GM23248 (cell line): ENCODE results near the gene SULT1C3. TPM values are rescaled to one million over a fixed set of nuclear protein-coding genes. Genes with fewer than 3 reads are reported as not detected.

Experiments used
- DNase-seq: peaks from one replicate; pipeline ENCODE4 v3.0.0-alpha.2; 2015
- H2AFZ ChIP-seq: fragments of 200-600 bp; sonication (generic); 2 replicates; pipeline ENCODE4 v1.6.1; 2016; ENCODE audit warnings: antibody characterized with exemption
- H3F3A ChIP-seq: fragments of 200-600 bp; sonication (generic); 2 replicates; pipeline ENCODE4 v1.6.1; 2016; ENCODE audit warnings: mild to moderate bottlenecking, antibody characterized with exemption, mixed run types; ENCODE audit not compliant: insufficient read depth
- H3K27ac ChIP-seq: fragments of 200-600 bp; sonication (generic); 2 replicates; pipeline ENCODE4 v1.5.1; 2016; ENCODE audit warnings: mild to moderate bottlenecking
- H3K27me3 ChIP-seq: fragments of 200-600 bp; sonication (generic); replicated peaks from 2 replicates; pipeline ENCODE4 v1.6.1; 2016; ENCODE audit warnings: mild to moderate bottlenecking; ENCODE audit not compliant: insufficient read depth
- H3K36me3 ChIP-seq: fragments of 200-600 bp; sonication (generic); 2 replicates; pipeline ENCODE4 v1.6.1; 2016; ENCODE audit warnings: low read depth, mild to moderate bottlenecking
- H3K4me1 ChIP-seq: fragments of 200-600 bp; sonication (generic); 2 replicates; pipeline ENCODE4 v1.6.1; 2016; ENCODE audit warnings: mild to moderate bottlenecking; ENCODE audit not compliant: insufficient read depth
- H3K4me2 ChIP-seq: fragments of 200-600 bp; sonication (generic); one replicate; pipeline ENCODE4 v1.6.1; 2016; ENCODE audit warnings: mild to moderate bottlenecking; ENCODE audit not compliant: unreplicated experiment
- H3K4me3 ChIP-seq: fragments of 200-600 bp; sonication (generic); 2 replicates; pipeline ENCODE4 v1.5.1; 2016; ENCODE audit warnings: mild to moderate bottlenecking
- H3K79me2 ChIP-seq: fragments of 200-600 bp; sonication (generic); 2 replicates; pipeline ENCODE4 v1.6.1; 2016; ENCODE audit warnings: mild to moderate bottlenecking; ENCODE audit not compliant: insufficient read depth
- H3K9ac ChIP-seq: fragments of 200-600 bp; sonication (generic); 2 replicates; pipeline ENCODE4 v1.6.1; 2016; ENCODE audit warnings: mild to moderate bottlenecking
- H3K9me2 ChIP-seq: fragments of 200-600 bp; sonication (generic); 2 replicates; pipeline ENCODE4 v1.6.1; 2016; ENCODE audit warnings: mixed run types, mild to moderate bottlenecking, moderate library complexity; ENCODE audit not compliant: insufficient read depth
- H3K9me3 ChIP-seq: fragments of 200-600 bp; sonication (generic); one replicate; pipeline ENCODE4 v1.6.1; 2017; ENCODE audit warnings: low read depth
- H4K20me1 ChIP-seq: fragments of 200-600 bp; sonication (generic); 2 replicates; pipeline ENCODE4 v1.6.0; 2016; ENCODE audit not compliant: insufficient read depth
- EZH2 ChIP-seq: fragments of 200-600 bp; sonication (generic); IDR thresholded peaks from 2 replicates; pipeline ENCODE4 v1.6.1; 2018; ENCODE audit warnings: antibody characterized with exemption, mild to moderate bottlenecking; ENCODE audit not compliant: insufficient read depth, poor library complexity, severe bottlenecking
- EZH2phosphoT487 ChIP-seq: fragments of 200-600 bp; sonication (generic); IDR thresholded peaks from 2 replicates; pipeline ENCODE4 v1.6.1; 2018; ENCODE audit warnings: antibody characterized with exemption, moderate library complexity, mild to moderate bottlenecking, low read depth; ENCODE audit not compliant: insufficient read depth
- WGBS, 2 experiments: methylation state at CpG; one replicate each; pipeline ENCODE4 v1.1.6; 2015 to 2017; ENCODE audit warnings: low lambda C conversion rate in 2 of 2, low coverage in 1 of 2; ENCODE audit errors: missing lambda C conversion rate in 2 of 2; 5-methylcytosine and 5-hydroxymethylcytosine counted together
- in situ Hi-C: fragments of 300-500 bp; cut with MboI; formaldehyde crosslinking; loops from 2 replicates; pipeline ENCODE4 v1.15.0; 2020
- polyA plus RNA-seq: library from polyadenylated mRNA; unstranded; fragments of >200 nt; fragmentation: Nextera tagmentation; extraction: Ambion mirVana; gene quantifications from 2 replicates; pipeline ENCODE4 v1.2.1, GENCODE V29; 2016
- total RNA-seq: library from RNA; depleted of rRNA; stranded (reverse); fragments of >200 nt; shearing (Covaris generic); gene quantifications from 2 replicates; pipeline ENCODE4 v1.2.3, GENCODE V29; 2014

SULT1C3 gene
- total and polyA plus RNA-seq, 2 experiments from 2014 or later, result not detected

GRCh38 chr2:108224022-108224421, 15.7 kb upstream of the SULT1C3 start:
- H3K27me3 ChIP-seq, result peaks cover 4% of the 10 kb centered on the region; the same call in 1 of the 2 replicates
- H3K9me3 ChIP-seq, result no peaks in the 10 kb centered on the region
- no peak overlapping the region for H3K9ac ChIP-seq
- in situ Hi-C loops, result no loop called here
- H3K79me2 ChIP-seq, result no peaks in the 10 kb centered on the region
- H3F3A ChIP-seq, result no peaks in the 10 kb centered on the region
- no peak for DNase-seq
- no peak overlapping the region for H3K4me3 ChIP-seq
- no peaks in the 10 kb centered on the region for H3K36me3 ChIP-seq
- H2AFZ ChIP-seq, result no peak overlapping the region
- H3K4me2 ChIP-seq, result no peak overlapping the region
- H3K27ac ChIP-seq, result no peak overlapping the region
- H3K9me2 ChIP-seq, result no peaks in the 10 kb centered on the region
- WGBS, 2 experiments, result 94 to 96% methylated on average over 1 of the region's 1 CpG
- no peaks in the 10 kb centered on the region for H3K4me1 ChIP-seq
- no peaks in the 10 kb centered on the region for H4K20me1 ChIP-seq
- TF ChIP-seq EZH2 (no peak), EZH2phosphoT487 (no peak)

- Histone ChIP-seq H3K27me3 (peaks cover 4% of the 10 kb centered on the region; the same call in 1 of the 2 replicates), H3F3A (no peaks in the 10 kb centered on the region), H4K20me1 (no peaks in the 10 kb centered on the region), H3K9me3 (no peaks in the 10 kb centered on the region), H3K4me2 (no peak overlapping the region), H3K9ac (no peak overlapping the region), H3K36me3 (no peaks in the 10 kb centered on the region), H2AFZ (no peak overlapping the region), H3K4me1 (no peaks in the 10 kb centered on the region), H3K79me2 (no peaks in the 10 kb centered on the region), H3K4me3 (no peak overlapping the region), H3K9me2 (no peaks in the 10 kb centered on the region), H3K27ac (no peak overlapping the region)
- TF ChIP-seq EZH2phosphoT487 (no peak), EZH2 (no peak)
- DNase-seq, result no peak
- WGBS, 2 experiments, result 47 to 62% methylated on average over 2 of the region's 2 CpGs
- in situ Hi-C loops, result no loop called here
Observed at GRCh38 chr2:108226564-108226963, 13.2 kb upstream of the SULT1C3 start.

DNA sequence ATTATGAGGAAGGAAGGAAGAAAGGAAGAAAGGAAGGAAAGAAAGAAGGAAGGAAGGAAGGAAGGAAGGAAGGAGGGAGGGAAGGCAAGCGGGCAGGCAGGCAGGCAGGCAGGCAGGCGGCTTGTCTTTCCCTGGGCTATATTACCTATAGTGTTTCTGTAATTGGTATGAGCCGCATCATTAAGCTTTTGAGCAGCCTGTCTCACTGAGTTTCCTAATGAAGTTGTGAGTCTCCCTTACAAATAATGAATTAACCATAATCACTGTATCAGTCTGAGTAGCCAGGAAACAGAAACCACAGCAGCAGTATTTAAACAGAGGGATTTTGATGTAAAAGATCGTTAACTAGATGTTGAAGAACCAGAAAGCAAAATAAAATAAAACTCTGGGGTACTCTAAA, 11.8 kb upstream of the SULT1C3 start:
- Histone ChIP-seq H3K79me2 (no peaks in the 10 kb centered on the region), H3K9me2 (no peaks in the 10 kb centered on the region), H3K4me1 (no peaks in the 10 kb centered on the region), H3F3A (no peaks in the 10 kb centered on the region), H3K27me3 (peaks cover 4% of the 10 kb centered on the region; the same call in 1 of the 2 replicates), H3K36me3 (no peaks in the 10 kb centered on the region), H2AFZ (no peak overlapping the region), H3K4me2 (no peak overlapping the region), H3K4me3 (no peak overlapping the region), H3K27ac (no peak overlapping the region), H3K9ac (no peak overlapping the region), H4K20me1 (no peaks in the 10 kb centered on the region), H3K9me3 (no peaks in the 10 kb centered on the region)
- in situ Hi-C loops, result no loop called here
- DNase-seq, result no peak
- TF ChIP-seq EZH2phosphoT487, result no peak
- TF ChIP-seq EZH2, result no peak
- 53 to 58% methylated on average over 4 of the region's 4 CpGs for WGBS, 2 experiments

GRCh38 chr2:108228537-108228936, 11.2 kb upstream of the SULT1C3 start:
- in situ Hi-C loops, result no loop called here
- WGBS, 2 experiments, result 19 to 31% methylated on average over 1 of the region's 1 CpG

DNA sequence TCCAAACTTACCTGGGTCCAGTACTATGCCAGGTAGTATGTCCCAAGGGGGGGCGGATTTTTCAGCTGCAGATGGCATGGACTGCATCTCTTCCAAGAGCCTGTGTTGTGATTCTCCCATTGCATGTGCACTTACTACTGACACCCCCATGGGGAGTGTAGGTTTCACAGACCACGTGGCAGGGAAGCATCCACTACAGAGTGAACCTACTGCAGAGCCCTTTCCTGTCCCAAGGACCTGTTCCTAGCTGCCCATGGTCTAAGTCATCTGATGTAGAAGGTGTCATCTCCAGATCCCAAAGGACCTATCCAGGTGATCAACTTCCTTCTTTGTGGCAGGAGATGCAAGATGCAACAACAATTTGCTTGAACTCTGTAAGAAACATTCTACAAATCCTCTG, 9.9 kb upstream of the SULT1C3 start:
- no peaks in the 10 kb centered on the region for H3K4me1 ChIP-seq
- 4 to 14% methylated on average over 2 of the region's 2 CpGs for WGBS, 2 experiments
- no peak overlapping the region for H3K4me2 ChIP-seq
- H3K9me2 ChIP-seq, result no peaks in the 10 kb centered on the region; the same call in 1 of the 2 replicates
- H3K9ac ChIP-seq, result no peak overlapping the region
- no peak for TF ChIP-seq EZH2phosphoT487
- no peak for TF ChIP-seq EZH2
- in situ Hi-C loops, result no loop called here
- H4K20me1 ChIP-seq, result no peaks in the 10 kb centered on the region
- H3K27ac ChIP-seq, result no peak overlapping the region
- H2AFZ ChIP-seq, result no peak overlapping the region
- H3K27me3 ChIP-seq, result peaks cover 4% of the 10 kb centered on the region; the same call in 1 of the 2 replicates
- no peak for DNase-seq
- H3K36me3 ChIP-seq, result no peaks in the 10 kb centered on the region
- no peak overlapping the region for H3K4me3 ChIP-seq
- no peaks in the 10 kb centered on the region for H3K79me2 ChIP-seq
- H3F3A ChIP-seq, result no peaks in the 10 kb centered on the region
- H3K9me3 ChIP-seq, result no peaks in the 10 kb centered on the region

More at GRCh38 chr2:108228537-108228936, 11.2 kb upstream of the SULT1C3 start:
- Histone ChIP-seq H3K9me3 (no peaks in the 10 kb centered on the region), H3K9me2 (no peaks in the 10 kb centered on the region), H3K36me3 (no peaks in the 10 kb centered on the region), H3F3A (no peaks in the 10 kb centered on the region), H3K4me2 (no peak overlapping the region), H3K4me1 (no peaks in the 10 kb centered on the region), H3K9ac (no peak overlapping the region), H3K79me2 (no peaks in the 10 kb centered on the region), H4K20me1 (no peaks in the 10 kb centered on the region), H3K27me3 (peaks cover 4% of the 10 kb centered on the region; the same call in 1 of the 2 replicates), H3K27ac (no peak overlapping the region), H2AFZ (no peak overlapping the region), H3K4me3 (no peak overlapping the region)
- no peak for DNase-seq
- TF ChIP-seq EZH2 (no peak), EZH2phosphoT487 (no peak)
